Measurements from ENCODE around the gene KCNN2. TPM values are rescaled to one million over a fixed set of nuclear protein-coding genes. Genes with fewer than 3 reads are reported as not detected.
A peak's percentile ranks its signal among the peaks of the same experiment; 100 is the strongest.

Gene KCNN2
- total and polyA plus RNA-seq, 2 of the 4 experiments (the other 2 are of a cell fraction): 2.2 to 8.8 TPM

- Histone ChIP-seq H3K18ac (ENCODE audit: low read depth, low read length) (no peak overlapping the region), H4K8ac (ENCODE audit: low read depth in 2 of 2, low read length in 2 of 2) (no peak overlapping the region), H2BK20ac (ENCODE audit: low read depth, low read length) (no peak overlapping the region), H3K79me1 (ENCODE audit: low read depth in 1 of 2, low read length in 2 of 2) (no peaks in the 10 kb centered on the region), H3K4me1 (ENCODE audit: control insufficient read depth, insufficient read depth, low read length) (no peaks in the 10 kb centered on the region), H3K4me3 (ENCODE audit: insufficient read depth, low read depth, low read length) (no peak overlapping the region), H4K91ac (ENCODE audit: insufficient read depth, low read depth, low read length) (no peak overlapping the region), H3K9me1 (ENCODE audit: insufficient read depth, low read length) (no peaks in the 10 kb centered on the region), H3K27me3 (ENCODE audit: control insufficient read depth, insufficient read depth, low read length) (no peaks in the 10 kb centered on the region), H2BK5ac (ENCODE audit: low read depth, low read length, poor library complexity, severe bottlenecking) (no peak overlapping the region), H4K20me1 (ENCODE audit: insufficient read depth, low read length) (no peaks in the 10 kb centered on the region), H2AK5ac (ENCODE audit: low read depth, low read length) (no peak overlapping the region), H2BK120ac (ENCODE audit: low read depth, low read length) (no peak overlapping the region), H3K56ac (ENCODE audit: extremely low read depth, insufficient read depth, low read length) (no peak overlapping the region), H3K14ac (replicated peaks; ENCODE audit: low read depth, low read length) (no peak overlapping the region), H3K36me3 (ENCODE audit: control insufficient read depth, insufficient read depth, low read length) (no peaks in the 10 kb centered on the region), H3K4ac (ENCODE audit: low read depth, low read length) (no peak overlapping the region), H3K23ac (ENCODE audit: low read depth, low read length) (no peak overlapping the region), H2AK9ac (replicated peaks; ENCODE audit: low read depth, low read length, poor library complexity) (no peak overlapping the region), H3K4me2 (ENCODE audit: low read depth, low read length) (no peak overlapping the region), H4K5ac (ENCODE audit: low read depth, low read length) (no peak overlapping the region), H3K9me3 (ENCODE audit: control insufficient read depth, insufficient read depth, low read length) (no peaks in the 10 kb centered on the region), H2AFZ (replicated peaks; ENCODE audit: low read length, poor library complexity) (no peak overlapping the region), H3K9ac (ENCODE audit: low read depth, low read length) (no peak overlapping the region), H2BK15ac (ENCODE audit: low read depth, low read length) (no peak overlapping the region), H3K27ac (ENCODE audit: insufficient read depth, low read length) (no peak overlapping the region)
- CTCF ChIA-PET: no interaction called here
- in situ Hi-C loops (cut with MboI; ENCODE audit: low sequenced_read_pairs): no loop called here
- dilution Hi-C loops (cut with HindIII; ENCODE audit: low sequenced_read_pairs, unreplicated experiment): no loop called here
- POLR2A ChIA-PET (ENCODE audit: unreplicated experiment): interaction anchor here (0.8 kb wide), 1 partner anchor 20 kb away, joined by 12 read pairs; no protein-coding TSS in a partner anchor
- DNase-seq: no peak
- no TSS peak for BruUV-seq (replicated peaks)
- WGBS, 2 experiments (ENCODE audit: extremely low coverage in 2 of 2, insufficient read length in 1 of 2): no CpG with 5 or more reads among the region's 1 CpG
- intact Hi-C loops (cut with micrococcal nuclease): no loop called here
- ATAC-seq (ENCODE audit: low read depth): no peak
- TF ChIP-seq CEBPB (IDR thresholded peaks at IDR 0.05; ENCODE audit: low read depth, low read length) (no peak), MAFK (IDR thresholded peaks at IDR 0.05; ENCODE audit: low read depth, low read length) (peak; percentile 36), MAZ (IDR thresholded peaks at IDR 0.05; ENCODE audit: borderline replicate concordance, low read depth, low read length) (no peak)
These were observed 31.3 kb downstream of the KCNN2 start for GRCh38 chr5:114393159-114393558.

Data from IMR-90 (cell line).